RWPE1 (cell line): ENCODE measurements around the gene CDC23.

Experiments
- CTCF ChIA-PET: fragments of 350-600 bp; sonication (Branson Sonifier 250); formaldehyde crosslinking; extraction: SDS; loops from one replicate; lab custom pipeline; 2021; lab: Yijun Ruan, JAX
- POLR2A ChIA-PET: fragments of 400-600 bp; formaldehyde crosslinking; extraction: SDS; loops from one replicate; lab custom pipeline; 2020; ENCODE audit warnings: antibody characterized with exemption; ENCODE audit not compliant: low non-redundant PET; lab: Yijun Ruan, JAX
- DNase-seq: peaks from one replicate; pipeline ENCODE4 v3.0.0; 2012; ENCODE audit warnings: low spot score
- H3K27ac ChIP-seq: fragments of 450-650 bp; 2 replicates; pipeline ENCODE4 v1.5.1; 2017
- TF ChIP-seq, protein P1 (sequence below): fragments of 450-650 bp; conservative IDR thresholded peaks from 2 replicates; pipeline ENCODE4 v1.5.1; 2017; ENCODE audit warnings: low read depth, mild to moderate bottlenecking

Gene CDC23

DNA sequence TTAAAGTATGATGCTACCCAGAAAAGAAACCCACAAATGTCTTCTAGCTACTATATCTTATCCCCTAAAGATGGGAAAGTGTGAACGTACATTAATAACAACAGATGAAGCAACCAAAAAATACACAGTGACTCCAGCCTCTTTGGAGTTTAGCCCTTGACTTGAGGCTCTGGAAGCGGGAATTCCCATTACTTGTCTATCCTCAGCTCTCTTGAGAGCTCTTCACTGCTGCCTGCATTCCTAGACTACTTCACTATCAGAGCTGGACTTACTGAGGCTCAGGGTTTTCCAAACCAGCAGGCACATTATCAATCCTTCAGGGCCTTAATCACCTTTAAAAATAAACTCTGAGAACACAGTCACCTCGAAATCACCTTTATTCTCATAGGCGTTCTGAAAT lies 72.9 kb downstream of the CDC23 start:
- no peak for DNase-seq
- ChIA-PET CTCF (interaction anchor here (0.7 to 1.4 kb wide), 4 partner anchors 42 to 196 kb away, joined by 3 to 7 read pairs (median 4); no protein-coding TSS in a partner anchor), POLR2A (no interaction called here)
- TF ChIP-seq, protein P1, sequence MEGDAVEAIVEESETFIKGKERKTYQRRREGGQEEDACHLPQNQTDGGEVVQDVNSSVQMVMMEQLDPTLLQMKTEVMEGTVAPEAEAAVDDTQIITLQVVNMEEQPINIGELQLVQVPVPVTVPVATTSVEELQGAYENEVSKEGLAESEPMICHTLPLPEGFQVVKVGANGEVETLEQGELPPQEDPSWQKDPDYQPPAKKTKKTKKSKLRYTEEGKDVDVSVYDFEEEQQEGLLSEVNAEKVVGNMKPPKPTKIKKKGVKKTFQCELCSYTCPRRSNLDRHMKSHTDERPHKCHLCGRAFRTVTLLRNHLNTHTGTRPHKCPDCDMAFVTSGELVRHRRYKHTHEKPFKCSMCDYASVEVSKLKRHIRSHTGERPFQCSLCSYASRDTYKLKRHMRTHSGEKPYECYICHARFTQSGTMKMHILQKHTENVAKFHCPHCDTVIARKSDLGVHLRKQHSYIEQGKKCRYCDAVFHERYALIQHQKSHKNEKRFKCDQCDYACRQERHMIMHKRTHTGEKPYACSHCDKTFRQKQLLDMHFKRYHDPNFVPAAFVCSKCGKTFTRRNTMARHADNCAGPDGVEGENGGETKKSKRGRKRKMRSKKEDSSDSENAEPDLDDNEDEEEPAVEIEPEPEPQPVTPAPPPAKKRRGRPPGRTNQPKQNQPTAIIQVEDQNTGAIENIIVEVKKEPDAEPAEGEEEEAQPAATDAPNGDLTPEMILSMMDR, result no peak
- H3K27ac ChIP-seq, result no peak overlapping the region

- TF ChIP-seq, protein P1, result no peak
- no peak for DNase-seq
- POLR2A ChIA-PET, result no interaction called here
- CTCF ChIA-PET, result interaction anchor here (0.7 to 1.4 kb wide), 5 partner anchors 42 to 397 kb away, joined by 3 to 7 read pairs (median 3); no protein-coding TSS in a partner anchor
- no peak overlapping the region for H3K27ac ChIP-seq
Measured at GRCh38 chr5:138139781-138140090, 73.4 kb downstream of the CDC23 start.

DNA sequence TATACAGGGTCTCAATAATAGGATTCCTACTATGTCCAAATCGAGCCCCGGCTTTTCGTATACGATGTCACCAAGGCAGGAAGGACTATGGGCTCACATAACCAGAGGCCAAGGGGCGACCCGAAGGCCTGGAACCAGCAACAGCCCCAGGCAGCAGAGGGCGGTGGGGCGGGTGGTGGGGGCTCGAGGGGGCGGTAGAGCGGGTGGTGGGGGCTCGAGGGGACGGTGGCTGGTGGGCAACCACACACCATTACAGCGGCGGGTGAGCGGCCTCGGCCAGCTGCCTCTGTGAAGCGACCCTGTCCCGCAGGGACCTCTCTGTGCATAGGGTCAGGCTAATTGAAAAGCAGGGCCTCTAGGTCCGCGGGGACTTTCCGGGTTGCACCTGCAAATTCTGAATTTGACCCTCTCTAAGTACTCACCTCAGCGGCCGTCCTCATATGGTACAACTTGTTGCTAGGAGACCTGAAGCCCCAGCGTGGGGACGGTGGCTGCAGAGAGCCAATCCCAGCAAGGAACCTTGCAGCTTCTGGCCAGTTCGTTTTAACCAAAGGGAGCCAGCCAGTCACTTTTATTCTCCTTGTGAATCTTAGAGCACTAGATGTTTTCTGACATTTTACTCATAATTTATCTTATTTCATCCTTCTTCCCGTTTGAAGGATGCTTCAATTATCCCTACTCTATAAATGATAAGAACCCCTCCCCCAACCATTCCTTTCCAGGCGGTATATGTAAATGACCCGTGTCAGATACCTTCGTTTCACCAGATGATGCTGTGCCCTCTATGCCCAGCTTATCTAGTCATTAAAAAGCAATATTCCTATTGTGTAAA lies 74.0 kb downstream of the CDC23 start, which contains the start of gene NME5:
NME5 (minus strand) TSS at position 480 of the 832 bp plus-strand sequence. CDS start 648 bp downstream, outside the sequence.
- ChIA-PET POLR2A (no interaction called here), CTCF (interaction anchor here (0.5 to 1.4 kb wide), 3 partner anchors 62 to 396 kb away, joined by 3 to 7 read pairs (median 4); no protein-coding TSS in a partner anchor)
- DNase-seq, result no peak

More for the DNA sequence above, 74.0 kb downstream of the CDC23 start, which contains the start of gene NME5:
- H3K27ac ChIP-seq, result no peak within 1 kb of the TSS
- TF ChIP-seq, protein P1, result no peak
